Endothelial cell (in vitro differentiated cells): ENCODE measurements around the gene NLRX1. TPM values are rescaled to one million over a fixed set of nuclear protein-coding genes. Genes with fewer than 3 reads are reported as not detected.
A peak's percentile ranks its signal among the peaks of the same experiment; 100 is the strongest.

ENCODE experiments used
- DNase-seq: peaks from one replicate; pipeline ENCODE4 v3.0.0; 2021; ENCODE audit warnings: low spot score
- H3K27ac Mint-ChIP-seq: one replicate; pipeline ENCODE4 v1.8.0; 2021; ENCODE audit warnings: mixed read lengths, inconsistent platforms; ENCODE audit not compliant: unreplicated experiment
- H3K27me3 Mint-ChIP-seq: one replicate; pipeline ENCODE4 v1.8.0; 2021; ENCODE audit warnings: mild to moderate bottlenecking, moderate library complexity, mixed read lengths, inconsistent platforms; ENCODE audit not compliant: unreplicated experiment
- H3K36me3 Mint-ChIP-seq: one replicate; pipeline ENCODE4 v1.8.0; 2021; ENCODE audit warnings: mild to moderate bottlenecking, low read depth, mixed read lengths, inconsistent platforms; ENCODE audit not compliant: unreplicated experiment
- H3K4me1 Mint-ChIP-seq: one replicate; pipeline ENCODE4 v1.8.0; 2021; ENCODE audit warnings: mild to moderate bottlenecking, mixed read lengths, inconsistent platforms; ENCODE audit not compliant: unreplicated experiment
- H3K4me3 Mint-ChIP-seq: one replicate; pipeline ENCODE4 v1.8.0; 2021; ENCODE audit warnings: mild to moderate bottlenecking, mixed read lengths, inconsistent platforms; ENCODE audit not compliant: unreplicated experiment
- H3K9me3 Mint-ChIP-seq: one replicate; pipeline ENCODE4 v1.8.0; 2021; ENCODE audit warnings: mixed read lengths, inconsistent platforms; ENCODE audit not compliant: unreplicated experiment
- total RNA-seq: library from RNA; stranded (reverse); fragmentation: NEBNext Ultra II Directional; extraction: Animal tissue kit (Norgen Biotek cat#: 25700); gene quantifications from one replicate; pipeline ENCODE4 v1.2.1, GENCODE V29; 2021; ENCODE audit not compliant: unreplicated experiment
- TF ChIP-seq, protein P1 (sequence below): fragments of 200-600 bp; sonication (generic); IDR thresholded peaks from one replicate; pipeline ENCODE4 v1.5.0; 2021; ENCODE audit warnings: antibody characterized with exemption; ENCODE audit not compliant: unreplicated experiment

Gene NLRX1
- total RNA-seq, 1 donor from 2014 or later: 12.3 TPM

DNA sequence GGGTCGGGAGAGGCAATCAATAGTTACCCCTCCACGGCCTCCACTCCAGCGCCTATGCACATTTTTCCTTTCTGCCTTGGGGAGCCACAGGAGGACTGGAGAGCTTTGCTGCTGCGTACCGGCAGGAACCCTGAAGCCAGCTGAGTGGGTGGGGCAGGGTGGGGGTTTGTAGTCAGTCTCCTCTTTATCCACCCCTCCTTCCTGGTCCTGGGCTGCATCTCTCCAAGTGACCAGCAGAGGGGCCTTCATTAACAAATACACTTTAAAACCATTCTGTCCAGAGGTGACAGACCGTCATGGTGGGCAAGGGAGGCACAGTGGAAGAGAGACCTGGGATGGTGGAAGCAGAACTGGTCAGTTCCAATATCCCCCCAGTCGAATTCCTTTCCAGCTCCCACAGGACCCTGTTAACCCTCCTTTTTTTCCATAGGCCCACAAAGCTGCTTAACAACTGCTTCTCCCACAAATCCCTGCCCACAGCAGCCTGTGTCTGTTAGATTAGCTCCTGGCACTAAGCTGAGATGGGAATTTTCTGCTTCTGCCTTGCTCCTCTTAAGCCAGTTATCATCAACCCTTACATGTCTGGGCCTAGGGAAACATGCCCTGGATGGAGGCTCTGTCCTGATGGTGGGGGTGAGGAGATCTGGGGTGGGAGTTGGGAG is 23.6 kb upstream of the NLRX1 start:
- Mint-ChIP-seq H3K9me3 (no peaks in the 10 kb centered on the region), H3K4me1 (peaks cover 6% of the 10 kb centered on the region), H3K36me3 (no peaks in the 10 kb centered on the region), H3K27ac (no peak overlapping the region), H3K27me3 (peaks cover 19% of the 10 kb centered on the region), H3K4me3 (no peak overlapping the region)
- TF ChIP-seq, protein P1, sequence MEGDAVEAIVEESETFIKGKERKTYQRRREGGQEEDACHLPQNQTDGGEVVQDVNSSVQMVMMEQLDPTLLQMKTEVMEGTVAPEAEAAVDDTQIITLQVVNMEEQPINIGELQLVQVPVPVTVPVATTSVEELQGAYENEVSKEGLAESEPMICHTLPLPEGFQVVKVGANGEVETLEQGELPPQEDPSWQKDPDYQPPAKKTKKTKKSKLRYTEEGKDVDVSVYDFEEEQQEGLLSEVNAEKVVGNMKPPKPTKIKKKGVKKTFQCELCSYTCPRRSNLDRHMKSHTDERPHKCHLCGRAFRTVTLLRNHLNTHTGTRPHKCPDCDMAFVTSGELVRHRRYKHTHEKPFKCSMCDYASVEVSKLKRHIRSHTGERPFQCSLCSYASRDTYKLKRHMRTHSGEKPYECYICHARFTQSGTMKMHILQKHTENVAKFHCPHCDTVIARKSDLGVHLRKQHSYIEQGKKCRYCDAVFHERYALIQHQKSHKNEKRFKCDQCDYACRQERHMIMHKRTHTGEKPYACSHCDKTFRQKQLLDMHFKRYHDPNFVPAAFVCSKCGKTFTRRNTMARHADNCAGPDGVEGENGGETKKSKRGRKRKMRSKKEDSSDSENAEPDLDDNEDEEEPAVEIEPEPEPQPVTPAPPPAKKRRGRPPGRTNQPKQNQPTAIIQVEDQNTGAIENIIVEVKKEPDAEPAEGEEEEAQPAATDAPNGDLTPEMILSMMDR: peak; percentile 77
- DNase-seq: peak; percentile 70

DNA sequence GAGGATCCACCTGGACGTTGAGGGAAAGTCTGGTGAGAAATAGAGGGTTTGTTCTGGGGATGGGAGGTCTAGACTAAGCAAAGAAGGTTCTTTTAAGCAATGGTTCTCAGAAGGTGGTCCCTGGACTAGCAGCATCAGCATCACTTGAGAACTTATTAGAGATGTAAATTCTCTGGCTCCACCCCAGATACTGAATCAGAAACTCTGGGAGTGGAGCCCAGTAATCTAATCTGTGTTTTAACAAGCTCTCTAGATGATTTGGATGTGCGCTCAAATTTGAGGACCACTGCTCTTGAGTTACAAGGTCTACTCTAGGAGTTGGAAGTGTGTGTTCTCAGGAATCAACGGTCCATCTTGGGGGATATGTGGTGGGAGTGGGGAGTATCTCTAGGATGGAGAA is 23.0 kb upstream of the NLRX1 start:
- H3K36me3 Mint-ChIP-seq: no peaks in the 10 kb centered on the region
- H3K4me1 Mint-ChIP-seq: peaks cover 6% of the 10 kb centered on the region
- H3K9me3 Mint-ChIP-seq: no peaks in the 10 kb centered on the region
- TF ChIP-seq, protein P1: no peak
- DNase-seq: no peak
- H3K27ac Mint-ChIP-seq: no peak overlapping the region
- peaks cover 25% of the 10 kb centered on the region for H3K27me3 Mint-ChIP-seq
- H3K4me3 Mint-ChIP-seq: no peak overlapping the region

GRCh38 chr11:119147604-119148333 is 20.8 kb upstream of the NLRX1 start:
- Mint-ChIP-seq H3K27me3 (peaks cover 27% of the 10 kb centered on the region), H3K9me3 (no peaks in the 10 kb centered on the region)
- DNase-seq: no peak

GRCh38 chr11:119148720-119149017 is 19.9 kb upstream of the NLRX1 start:
- H3K36me3 Mint-ChIP-seq: no peaks in the 10 kb centered on the region
- H3K4me3 Mint-ChIP-seq: peak overlapping the region; percentile 89
- H3K4me1 Mint-ChIP-seq: peaks cover 6% of the 10 kb centered on the region
- no peak for DNase-seq
- TF ChIP-seq, protein P1: no peak
- no peak overlapping the region for H3K27ac Mint-ChIP-seq
- H3K9me3 Mint-ChIP-seq: no peaks in the 10 kb centered on the region
- H3K27me3 Mint-ChIP-seq: peaks cover 26% of the 10 kb centered on the region

More at GRCh38 chr11:119147604-119148333, 20.8 kb upstream of the NLRX1 start:
- H3K4me3 Mint-ChIP-seq: peak overlapping the region; percentile 82
- peaks cover 6% of the 10 kb centered on the region for H3K4me1 Mint-ChIP-seq
- no peaks in the 10 kb centered on the region for H3K36me3 Mint-ChIP-seq
- TF ChIP-seq, protein P1: no peak
- peak overlapping the region; percentile 76 for H3K27ac Mint-ChIP-seq
